ENCODE measurements around the gene RBM4.
A peak's percentile ranks its signal among the peaks of the same experiment; 100 is the strongest.

Gene RBM4

DNA sequence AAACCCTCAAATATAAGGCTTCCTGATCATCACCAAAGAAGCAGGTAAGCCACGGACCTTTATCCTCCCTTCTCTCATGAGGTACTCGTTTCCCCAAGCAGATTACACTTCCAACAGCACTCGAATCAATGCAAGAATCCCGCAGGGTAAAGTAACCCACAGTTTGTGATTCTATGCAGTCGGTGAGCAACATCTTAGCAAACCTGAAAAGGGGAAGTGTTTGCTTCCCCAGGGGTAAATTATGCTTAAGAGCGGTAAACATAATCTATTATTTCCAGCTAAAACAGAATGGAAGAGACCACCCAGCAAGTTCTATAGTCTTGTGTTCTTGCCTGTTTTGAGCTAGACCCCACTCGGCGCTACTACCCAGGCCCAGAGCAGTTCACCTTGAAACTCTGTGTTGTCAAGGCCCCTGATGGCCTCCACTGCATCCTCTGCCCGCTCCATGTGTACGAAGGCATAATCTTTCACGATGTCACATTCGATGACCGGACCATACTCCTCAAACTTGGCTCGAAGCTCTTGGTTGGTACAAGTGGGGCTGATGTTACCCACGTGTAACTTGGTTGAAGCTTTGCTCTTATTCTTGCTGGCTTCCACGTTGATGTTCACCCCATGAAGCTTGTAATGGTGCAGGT is 37.9 kb downstream of the RBM4 start:
- no peak for TF ChIP-seq CTCF (IDR thresholded peaks at IDR 0.05; ENCODE audit: insufficient read depth, low read depth, low read length, missing control alignments)
- no peak overlapping the region for H3K4me3 ChIP-seq (ENCODE audit: low read depth, low read length)
- no peak for DNase-seq (ENCODE audit: low read depth)

GRCh38 chr11:66676931-66677598 is 38.6 kb downstream of the RBM4 start:
- no peak for TF ChIP-seq CTCF (IDR thresholded peaks at IDR 0.05; ENCODE audit: insufficient read depth, low read depth, low read length, missing control alignments)
- H3K4me3 ChIP-seq (ENCODE audit: low read depth, low read length), result peak overlapping the region; percentile 69
- DNase-seq (ENCODE audit: low read depth), result peak; percentile 15

DNA sequence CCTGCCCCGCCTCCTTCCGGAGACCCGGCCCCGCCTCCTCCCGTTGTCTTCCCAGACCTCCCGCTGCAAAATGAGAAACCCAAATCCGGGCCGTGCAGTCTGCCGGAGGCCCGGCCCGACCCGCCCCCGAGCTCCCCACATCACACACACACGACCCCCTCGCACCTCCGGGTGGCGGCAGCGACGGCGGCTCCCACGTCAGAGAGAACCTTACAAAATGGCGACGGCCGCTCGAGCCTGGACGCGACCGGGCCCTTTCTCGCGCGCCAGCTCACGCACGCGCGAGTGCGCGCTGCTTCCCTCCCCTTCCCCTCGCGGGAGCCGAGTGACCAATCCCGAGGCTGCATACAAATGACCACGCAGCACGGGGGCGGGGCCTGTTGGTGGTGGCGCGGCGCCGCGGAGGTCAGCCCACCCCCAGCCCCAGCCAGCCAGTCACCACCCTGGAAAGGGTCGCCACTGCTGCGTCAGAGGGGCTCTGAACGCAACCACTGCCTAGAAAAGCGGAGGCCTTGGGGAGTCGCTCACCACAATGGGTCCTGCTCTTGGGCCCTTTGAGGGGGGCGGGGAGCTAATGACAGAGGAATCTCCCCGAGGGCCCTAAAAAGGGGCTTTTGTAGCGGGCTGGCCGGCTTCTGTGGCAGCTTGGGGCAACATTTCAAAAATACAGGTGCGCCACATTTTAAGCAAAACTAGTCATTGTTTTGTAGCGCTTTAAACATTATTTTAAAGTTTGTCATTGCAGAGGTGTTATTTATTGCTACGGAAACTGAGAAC is 39.3 kb downstream of the RBM4 start, which contains the start of gene RBM4B:
Gene RBM4B (minus strand): TSS at position 289 of the 777 bp plus-strand sequence. CDS start 808 bp downstream, outside the sequence.
- no peak for TF ChIP-seq CTCF (IDR thresholded peaks at IDR 0.05; ENCODE audit: insufficient read depth, low read depth, low read length, missing control alignments)
- H3K4me3 ChIP-seq (ENCODE audit: low read depth, low read length), result peak within 1 kb of the TSS; percentile 78
- DNase-seq (ENCODE audit: low read depth), result peak; percentile 97

GRCh38 chr11:66680966-66681645 is 42.6 kb downstream of the RBM4 start:
- DNase-seq (ENCODE audit: low read depth), result no peak
- no peak for TF ChIP-seq CTCF (IDR thresholded peaks at IDR 0.05; ENCODE audit: insufficient read depth, low read depth, low read length, missing control alignments)
- H3K4me3 ChIP-seq (ENCODE audit: low read depth, low read length), result no peak overlapping the region

GRCh38 chr11:66683877-66684276 is 45.4 kb downstream of the RBM4 start:
- no peak for TF ChIP-seq CTCF (IDR thresholded peaks at IDR 0.05; ENCODE audit: insufficient read depth, low read depth, low read length, missing control alignments)
- no peak overlapping the region for H3K4me3 ChIP-seq (ENCODE audit: low read depth, low read length)
- DNase-seq (ENCODE audit: low read depth), result no peak

DNA sequence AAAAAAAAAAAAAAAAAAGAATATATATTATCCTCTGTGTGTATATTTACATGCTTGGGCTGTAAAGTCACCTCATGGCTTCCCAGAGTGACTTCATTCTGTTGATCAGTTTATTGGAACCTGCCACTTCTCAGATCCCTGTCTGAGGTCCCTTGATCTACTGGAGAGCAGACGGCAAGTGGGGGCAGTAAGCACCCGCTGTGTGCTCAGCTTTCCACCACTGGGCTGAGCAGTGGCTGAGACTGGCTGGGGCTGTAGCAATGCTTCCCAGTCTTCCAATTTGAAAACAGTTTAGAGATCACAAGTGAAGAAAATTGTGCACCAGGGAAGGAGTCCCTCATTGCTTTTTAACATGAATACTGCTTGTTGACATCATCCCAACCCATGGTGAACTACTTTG is 46.1 kb downstream of the RBM4 start:
- DNase-seq (ENCODE audit: low read depth), result no peak
- no peak overlapping the region for H3K4me3 ChIP-seq (ENCODE audit: low read depth, low read length)
- no peak for TF ChIP-seq CTCF (IDR thresholded peaks at IDR 0.05; ENCODE audit: insufficient read depth, low read depth, low read length, missing control alignments)

Measured in GM12865 (cell line).